ENCODE results near the gene TUBA4A. TPM values are rescaled to one million over a fixed set of nuclear protein-coding genes. Genes with fewer than 3 reads are reported as not detected.

The TUBA4A gene
- total RNA-seq, 1 donor from 2014 or later: 84.3 TPM

DNA sequence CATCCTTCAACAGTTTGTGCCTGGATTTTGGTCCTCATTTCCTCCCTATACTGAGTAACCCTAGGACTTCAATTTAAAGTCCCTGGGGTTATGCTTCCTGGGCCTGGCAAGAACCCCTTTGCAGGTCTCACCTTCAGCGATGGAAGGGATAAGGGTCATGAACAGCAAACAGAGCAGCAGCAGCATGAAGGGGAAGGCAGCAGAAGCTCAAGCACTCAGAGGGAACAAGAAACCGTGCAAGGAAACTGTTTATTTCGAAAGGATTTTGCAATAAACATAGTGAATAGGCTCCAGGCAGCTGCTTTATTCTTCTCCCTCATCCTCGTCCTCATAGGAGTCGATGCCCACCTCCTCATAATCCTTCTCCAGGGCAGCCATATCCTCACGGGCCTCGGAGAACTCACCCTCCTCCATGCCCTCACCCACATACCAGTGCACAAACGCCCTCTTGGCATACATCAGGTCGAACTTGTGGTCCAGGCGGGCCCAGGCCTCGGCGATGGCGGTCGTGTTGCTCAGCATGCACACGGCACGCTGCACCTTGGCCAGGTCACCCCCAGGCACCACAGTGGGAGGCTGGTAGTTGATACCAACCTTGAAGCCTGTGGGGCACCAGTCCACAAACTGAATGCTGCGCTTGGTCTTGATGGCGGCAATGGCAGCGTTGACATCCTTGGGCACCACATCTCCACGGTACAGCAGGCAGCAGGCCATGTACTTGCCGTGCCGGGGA, 3.5 kb downstream of the TUBA4A start:
- intact Hi-C loops (cut with DNase I): no loop called here
- ATAC-seq (ENCODE audit: poor library complexity) (no peak), DNase-seq (no peak)

DNA sequence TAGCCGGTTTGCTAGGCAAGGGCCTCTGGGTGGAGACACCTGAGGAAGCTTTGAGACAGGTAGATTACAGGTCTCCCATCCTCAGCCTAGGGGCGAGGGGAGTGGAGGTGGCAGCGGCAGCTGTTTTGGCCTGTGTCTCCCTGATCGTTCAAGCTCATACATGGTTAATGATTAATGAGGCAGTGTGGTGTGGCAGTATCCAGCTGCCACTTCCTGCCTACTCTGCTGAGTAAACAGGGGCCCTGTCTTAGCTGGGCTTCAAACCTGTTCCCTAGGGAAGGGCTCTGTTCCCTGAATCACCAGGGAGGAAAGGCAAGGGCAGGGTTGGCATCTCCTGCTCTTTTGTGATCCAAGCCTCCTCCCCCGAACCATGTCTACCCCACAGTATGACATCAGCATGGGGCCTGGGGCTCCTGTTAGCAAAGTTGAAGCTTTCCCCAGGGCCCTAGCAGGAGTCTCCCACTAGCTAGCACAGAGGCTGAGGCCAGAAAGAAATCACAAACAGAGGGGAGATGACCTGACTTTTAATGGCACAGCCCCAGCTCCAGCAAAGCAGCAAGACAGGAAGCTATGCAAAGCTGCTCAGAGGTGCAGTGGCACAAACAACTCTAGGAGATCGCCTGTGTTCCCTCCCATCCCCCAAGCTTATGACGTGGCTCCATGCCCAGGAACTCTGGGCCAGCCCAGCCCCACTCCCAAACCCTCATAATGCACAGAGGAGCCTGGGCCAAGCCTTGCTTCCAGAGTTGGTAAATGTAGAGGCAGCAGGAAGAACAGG, 4.3 kb downstream of the TUBA4A start:
- DNase-seq: peak; percentile 81
- intact Hi-C loops (cut with DNase I): no loop called here
- peak; percentile 42 for ATAC-seq (ENCODE audit: poor library complexity)

DNA sequence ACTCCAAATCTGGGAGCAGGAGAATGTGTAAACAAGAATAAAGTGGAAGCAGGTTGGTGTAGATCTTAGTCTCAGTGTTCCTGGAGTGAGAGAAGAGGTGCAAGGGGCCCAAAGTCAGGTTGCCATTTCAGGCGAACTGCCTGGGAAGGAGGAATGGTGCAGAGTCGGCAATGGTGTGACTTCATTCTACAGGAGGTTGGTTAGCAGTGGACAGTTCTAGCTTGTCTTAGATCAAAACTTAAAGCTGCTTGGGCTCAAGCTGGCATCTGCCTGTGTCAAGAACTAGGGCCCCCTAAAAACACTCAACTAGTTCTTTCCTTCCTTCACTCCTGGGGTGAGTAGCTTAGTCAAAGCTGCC, 4.9 kb downstream of the TUBA4A start:
- intact Hi-C loops (cut with DNase I): no loop called here
- no peak for ATAC-seq (ENCODE audit: poor library complexity)
- no peak for DNase-seq

DNA sequence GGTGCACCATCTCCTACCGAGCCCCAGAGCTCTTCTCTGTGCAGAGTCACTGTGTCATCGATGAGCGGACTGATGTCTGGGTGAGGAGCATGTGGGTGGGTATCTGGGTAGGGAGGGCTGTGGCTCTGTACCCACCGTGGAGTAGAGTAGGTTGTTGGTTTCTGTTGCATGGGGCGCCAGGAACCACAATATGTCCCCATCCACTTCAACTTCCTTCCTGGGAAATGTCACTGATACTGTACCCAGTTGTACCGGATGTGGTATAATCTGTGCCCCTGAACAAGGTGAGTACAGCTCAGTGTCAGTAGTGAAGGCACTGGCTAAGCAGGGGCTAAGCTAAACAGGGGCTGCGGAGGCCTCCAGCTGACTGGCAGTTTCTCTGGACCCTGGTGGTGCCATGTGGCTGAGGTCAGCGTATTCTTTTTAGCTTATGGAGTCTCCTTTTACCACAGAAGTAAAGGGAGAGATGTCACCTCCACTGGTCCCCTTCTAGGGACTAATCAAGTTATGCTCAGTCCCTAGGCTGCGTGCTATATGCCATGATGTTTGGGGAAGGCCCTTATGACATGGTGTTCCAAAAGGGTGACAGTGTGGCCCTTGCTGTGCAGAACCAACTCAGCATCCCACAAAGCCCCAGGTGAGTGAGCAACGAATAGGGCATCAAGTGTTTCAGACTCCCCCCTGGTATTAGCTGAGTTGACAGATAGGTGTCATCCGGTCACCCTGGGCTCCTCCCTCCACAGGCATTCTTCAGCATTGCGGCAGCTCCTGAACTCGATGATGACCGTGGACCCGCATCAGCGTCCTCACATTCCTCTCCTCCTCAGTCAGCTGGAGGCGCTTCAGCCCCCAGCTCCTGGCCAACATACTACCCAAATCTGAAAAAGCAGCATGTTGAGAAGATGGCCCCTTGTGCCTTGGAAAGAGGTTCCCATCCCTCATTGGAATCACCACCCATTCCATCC, 5.8 kb downstream of the TUBA4A start:
- ATAC-seq (ENCODE audit: poor library complexity) (no peak), DNase-seq (no peak)
- intact Hi-C loops (cut with DNase I): no loop called here

DNA sequence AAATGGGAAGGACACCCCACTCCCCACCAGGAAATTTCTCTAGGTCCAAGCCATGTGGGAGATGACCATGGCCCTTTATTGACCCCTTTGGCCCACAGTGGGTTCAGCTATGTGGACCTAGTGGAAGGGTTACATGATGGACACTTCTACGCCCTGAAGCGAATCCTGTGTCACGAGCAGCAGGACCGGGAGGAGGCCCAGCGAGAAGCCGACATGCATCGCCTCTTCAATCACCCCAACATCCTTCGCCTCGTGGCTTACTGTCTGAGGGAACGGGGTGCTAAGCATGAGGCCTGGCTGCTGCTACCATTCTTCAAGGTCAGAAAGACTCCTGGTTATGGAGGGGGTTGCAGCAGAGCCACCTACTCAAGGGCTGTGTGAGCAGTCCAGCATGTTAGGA, 7.2 kb downstream of the TUBA4A start:
- no peak for DNase-seq
- intact Hi-C loops (cut with DNase I): no loop called here
- no peak for ATAC-seq (ENCODE audit: poor library complexity)

DNA sequence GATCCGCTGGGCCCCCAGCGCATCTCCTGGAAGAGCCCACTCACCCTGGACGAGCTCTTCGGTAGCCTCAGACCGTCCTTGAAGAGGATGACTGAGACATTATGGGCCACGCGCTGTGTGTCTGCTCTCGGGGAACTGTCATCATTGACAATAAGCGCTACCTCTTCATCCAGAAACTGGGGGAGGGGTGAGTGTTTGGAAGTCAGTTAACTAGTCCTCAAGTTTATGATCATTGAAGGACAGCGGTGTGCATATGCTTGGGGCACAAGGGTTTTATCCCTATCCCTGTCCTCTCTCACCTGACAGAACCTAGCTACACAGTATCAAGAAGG, 7.9 kb downstream of the TUBA4A start:
- ATAC-seq (ENCODE audit: poor library complexity) (no peak), DNase-seq (no peak)
- intact Hi-C loops (cut with DNase I): no loop called here

DNA sequence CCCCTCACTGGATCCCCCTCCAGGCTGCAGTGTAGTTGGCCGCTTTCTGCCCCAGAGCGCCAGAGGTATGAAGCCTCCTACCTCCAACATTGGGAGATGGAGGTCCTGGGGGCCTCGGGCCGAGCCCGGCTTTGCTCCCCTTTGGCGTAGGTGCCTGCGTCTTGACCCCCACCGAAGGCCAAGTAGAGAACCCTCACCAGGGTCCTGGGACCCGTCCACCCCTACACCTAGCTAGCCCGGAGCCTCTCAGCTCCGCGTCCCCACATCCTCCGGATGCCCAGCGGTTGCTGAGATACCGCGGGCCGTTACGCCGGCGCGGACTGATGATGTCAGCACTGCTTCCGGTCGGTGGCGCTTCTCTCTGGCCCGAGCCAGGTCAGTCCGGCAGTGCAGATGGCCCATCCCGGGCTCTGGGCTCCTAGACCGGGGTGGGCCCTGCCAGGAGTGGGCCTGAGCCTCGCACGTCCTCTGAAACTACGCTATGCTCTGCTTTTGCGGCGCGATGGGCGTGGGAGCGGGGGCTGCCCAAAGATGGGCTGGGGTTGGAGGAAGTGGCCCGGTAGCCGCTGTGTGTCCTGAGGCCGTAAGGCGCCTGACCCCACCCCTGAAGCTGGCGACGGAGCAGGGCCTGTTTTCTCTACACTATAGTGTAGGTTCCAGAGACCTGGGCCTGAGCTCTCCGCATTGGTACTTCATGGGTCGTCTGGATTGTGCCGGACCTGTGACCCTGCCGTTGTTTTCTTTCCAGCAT, 8.4 kb downstream of the TUBA4A start, which contains the start of the genes GLB1L and STK16:
Gene GLB1L (minus strand): TSS at position 297 of the 751 bp plus-strand sequence. CDS start 1,871 bp downstream, outside the sequence.
Gene STK16 (plus strand): TSS at position 332 of the 751 bp plus-strand sequence. CDS start 521 bp downstream, outside the sequence.
- intact Hi-C loops (cut with DNase I): no loop called here

DNA sequence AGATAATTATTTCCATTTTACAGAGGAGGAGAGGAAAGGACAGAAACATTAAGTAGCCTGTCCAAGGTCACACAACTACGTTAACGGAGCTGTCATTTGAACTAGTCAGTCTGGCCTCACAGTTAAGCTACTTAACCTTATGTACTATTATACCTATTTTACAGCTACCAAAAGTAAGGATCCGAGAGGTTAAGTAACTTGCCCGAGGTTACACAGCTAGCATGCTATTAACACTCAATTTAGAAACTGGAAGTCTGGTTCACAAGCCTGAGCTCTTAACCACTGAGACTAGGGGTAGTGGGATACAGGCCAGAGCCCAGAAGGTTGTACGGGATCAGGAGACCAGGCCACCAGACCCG, 8.9 kb downstream of the TUBA4A start:
- ATAC-seq (ENCODE audit: poor library complexity) (no peak), DNase-seq (no peak)
- intact Hi-C loops (cut with DNase I): no loop called here

More for the DNA sequence above, 8.4 kb downstream of the TUBA4A start, which contains the start of the genes GLB1L and STK16:
- ATAC-seq (ENCODE audit: poor library complexity): peak; percentile 95
- DNase-seq: peak; percentile 97

DNA sequence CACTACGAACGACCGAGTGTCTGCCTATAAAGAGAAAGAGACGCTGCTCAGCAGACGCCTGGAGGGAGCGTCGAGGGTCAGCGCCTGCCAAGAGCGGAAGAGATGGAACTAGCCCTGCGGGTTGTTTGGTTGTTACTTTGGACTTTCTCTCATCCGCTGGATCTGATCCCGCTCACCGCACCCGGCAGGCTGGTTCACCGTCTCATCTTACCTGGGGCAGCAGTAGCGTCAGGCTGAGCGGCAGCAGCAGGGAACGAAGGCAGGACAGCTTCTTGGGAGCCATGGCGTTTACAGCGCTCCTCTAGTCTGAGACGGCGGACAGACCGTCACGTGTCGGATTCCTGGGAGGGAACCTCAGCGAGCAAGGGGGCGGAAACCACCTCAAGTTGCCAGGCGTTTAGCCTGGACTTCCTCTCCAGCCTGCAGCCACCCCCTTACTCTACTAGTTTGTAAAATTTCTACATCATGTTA, 10.4 kb downstream of the TUBA4A start:
- ATAC-seq (ENCODE audit: poor library complexity) (no peak), DNase-seq (peak; percentile 60)
- intact Hi-C loops (cut with DNase I): no loop called here

DNA sequence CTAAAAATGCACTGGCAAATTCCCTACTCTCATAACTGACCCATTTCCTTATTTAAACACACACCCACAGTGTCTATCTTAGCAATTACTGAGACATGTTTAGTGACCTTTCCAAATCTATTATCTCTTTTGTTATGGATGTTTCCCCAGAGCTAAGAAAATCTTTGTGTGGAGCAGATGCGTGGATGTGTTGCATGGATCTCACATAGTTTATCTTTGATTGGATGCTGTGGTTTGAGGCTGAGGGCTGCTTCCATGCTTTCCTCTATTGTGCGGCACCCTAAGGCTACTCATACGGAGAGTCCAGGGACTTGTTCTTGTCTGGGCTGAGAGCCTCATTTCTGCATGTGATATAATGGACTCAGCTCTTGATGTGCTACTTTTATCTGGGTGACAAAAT, 19.4 kb downstream of the TUBA4A start:
- intact Hi-C loops (cut with DNase I): no loop called here
- DNase-seq: no peak
- ATAC-seq (ENCODE audit: poor library complexity): no peak

DNA sequence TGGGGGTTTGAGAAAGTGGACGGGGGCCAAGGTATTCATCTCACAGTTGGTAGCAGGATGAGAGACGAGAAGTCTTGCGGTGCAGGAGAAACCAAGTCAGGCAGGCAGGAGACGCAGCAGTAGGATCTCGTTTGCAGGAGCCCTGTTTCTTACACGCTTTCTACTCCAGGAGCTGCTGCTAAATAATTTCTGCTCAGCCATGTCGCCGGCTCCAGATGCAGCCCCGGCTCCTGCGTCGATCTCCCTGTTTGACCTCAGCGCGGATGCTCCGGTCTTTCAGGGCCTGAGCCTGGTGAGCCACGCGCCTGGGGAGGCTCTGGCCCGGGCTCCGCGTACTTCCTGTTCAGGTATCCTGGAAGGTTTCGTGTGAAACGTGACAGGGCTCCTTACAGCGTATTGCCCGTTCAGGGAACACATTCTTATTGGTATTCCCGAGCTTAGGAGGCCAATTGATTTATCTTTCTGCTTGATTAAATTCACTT, 23.6 kb downstream of the TUBA4A start:
- intact Hi-C loops (cut with DNase I): no loop called here
- DNase-seq (peak; percentile 66), ATAC-seq (ENCODE audit: poor library complexity) (peak; percentile 7)

DNA sequence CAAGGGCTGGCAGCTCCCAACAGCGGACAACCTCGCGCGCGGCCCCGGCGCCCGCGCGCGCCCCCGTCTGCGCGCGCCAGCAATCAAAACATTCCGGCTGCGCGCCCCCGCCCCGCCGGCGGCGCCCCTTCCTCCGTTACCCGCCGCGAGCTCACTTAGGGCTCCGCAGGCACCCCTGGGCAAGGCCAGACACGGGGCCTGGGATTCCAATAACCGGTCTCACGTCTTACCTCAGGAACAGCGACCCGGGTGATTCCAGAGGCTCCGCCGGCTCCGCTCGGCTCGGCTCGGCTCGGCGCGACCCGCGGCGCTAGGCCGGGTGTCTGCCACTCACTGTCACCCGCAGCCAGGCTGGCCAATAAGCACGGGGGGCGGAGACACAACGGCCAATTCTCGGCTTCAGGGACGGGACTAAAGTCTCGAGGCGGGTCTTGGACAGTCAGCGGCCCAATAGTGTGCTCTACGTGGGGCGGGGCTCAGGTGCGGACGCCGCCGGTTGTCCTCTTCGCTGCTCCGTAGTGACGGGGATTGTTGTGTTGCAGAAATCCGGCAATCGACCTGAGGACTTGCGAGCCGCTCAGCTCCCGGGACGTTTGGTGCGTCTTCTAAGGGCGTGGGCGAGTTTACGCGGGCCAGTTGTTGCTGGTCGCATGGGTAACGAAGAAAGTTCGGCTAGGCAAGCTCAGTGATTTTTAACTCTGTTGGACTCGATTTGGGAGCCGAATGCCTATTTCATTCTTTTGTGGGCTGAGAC, 24.2 kb downstream of the TUBA4A start, which contains the start of the genes ANKZF1 and ATG9A:
Gene ANKZF1 (plus strand): TSS at position 502 of the 754 bp plus-strand sequence. CDS start 452 bp downstream, outside the sequence.
Gene ATG9A (minus strand): TSS at position 332 of the 754 bp plus-strand sequence. CDS start 1,612 bp downstream, outside the sequence.
- peak; percentile 99 for ATAC-seq (ENCODE audit: poor library complexity)
- intact Hi-C loops (cut with DNase I): no loop called here
- peak; percentile 99 for DNase-seq

DNA sequence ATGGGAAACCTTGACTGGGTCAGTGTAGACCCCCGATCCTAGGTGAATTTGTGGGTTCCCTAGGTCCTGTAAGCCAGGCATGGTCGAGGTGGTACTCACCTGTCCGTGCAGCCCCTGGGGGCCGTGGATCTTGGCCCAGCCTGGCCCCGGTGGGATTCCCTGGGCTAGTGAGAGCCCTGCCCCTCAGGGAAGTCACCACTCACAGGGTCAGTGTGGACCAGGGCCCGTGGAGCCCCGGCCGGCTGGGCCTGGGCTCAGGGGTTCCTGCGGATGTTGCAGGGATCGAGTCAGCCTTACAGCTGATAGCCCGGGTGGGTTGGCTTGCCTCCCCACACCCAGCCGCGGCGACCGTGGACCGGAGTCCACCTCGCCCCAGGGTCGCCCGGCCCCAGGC, 24.8 kb downstream of the TUBA4A start:
- intact Hi-C loops (cut with DNase I): no loop called here
- ATAC-seq (ENCODE audit: poor library complexity) (no peak), DNase-seq (no peak)

DNA sequence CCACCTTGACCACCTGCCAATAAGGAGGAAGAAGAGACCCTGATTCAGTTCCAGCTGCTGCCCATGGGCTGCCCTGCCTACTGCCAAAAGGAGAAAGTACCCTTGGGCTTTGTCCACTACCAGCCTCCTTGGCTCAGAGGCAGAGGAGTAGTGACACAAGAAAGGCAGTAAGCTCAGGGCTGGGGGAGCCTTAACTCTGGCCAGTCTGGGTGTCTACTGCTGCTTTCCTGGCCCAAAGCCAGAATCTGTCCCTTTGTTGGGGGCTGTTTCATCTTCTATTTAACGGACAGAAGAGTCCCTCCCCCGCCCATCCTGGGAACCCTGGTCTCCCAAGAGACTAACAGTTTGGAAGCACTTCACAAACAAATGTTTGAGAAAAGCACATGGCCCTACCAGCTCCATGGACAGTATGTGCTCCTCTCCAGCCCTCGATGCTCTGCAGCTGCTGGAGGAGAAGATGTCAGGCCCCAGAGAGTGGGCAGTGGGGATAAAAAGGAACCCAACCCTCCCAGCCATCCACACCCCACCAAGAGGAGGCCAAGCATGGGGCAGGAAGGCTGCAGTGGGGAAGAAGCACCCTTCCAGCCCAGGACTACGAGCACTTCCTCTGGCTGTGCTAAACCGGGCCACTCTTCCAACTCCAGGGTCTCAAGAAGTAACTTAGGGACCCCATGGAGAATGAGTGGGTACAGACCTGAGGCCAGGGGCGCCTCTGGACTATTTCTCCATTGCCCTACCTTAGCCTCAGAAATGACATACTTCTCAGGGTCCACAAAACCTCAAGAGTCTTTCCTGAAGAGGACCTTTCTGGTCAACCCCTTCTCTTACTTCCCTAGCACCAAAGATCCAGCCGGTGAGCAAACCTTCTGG, 25.4 kb downstream of the TUBA4A start:
- no peak for DNase-seq
- intact Hi-C loops (cut with DNase I): no loop called here
- ATAC-seq (ENCODE audit: poor library complexity): no peak

DNA sequence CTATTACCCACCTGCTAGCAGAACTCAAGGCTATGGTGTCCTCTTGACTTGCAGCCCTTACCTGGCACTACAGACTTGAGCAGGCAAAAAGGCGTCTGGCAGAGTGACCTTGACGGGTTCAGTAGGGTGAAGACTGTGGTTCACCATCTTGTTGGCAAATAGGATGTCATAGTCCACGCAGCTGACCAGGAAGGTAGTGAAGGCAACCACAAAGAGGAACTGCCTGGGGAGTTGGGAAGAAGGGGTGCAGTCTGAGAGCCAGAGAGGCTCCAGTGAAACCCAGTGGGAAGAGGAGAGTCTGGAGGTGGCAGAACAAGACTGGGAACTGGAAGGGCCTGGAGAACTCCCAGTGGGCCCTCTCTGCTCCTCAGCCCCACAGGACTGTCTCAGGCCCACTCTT, 28.4 kb downstream of the TUBA4A start:
- no peak for DNase-seq
- intact Hi-C loops (cut with DNase I): no loop called here
- ATAC-seq (ENCODE audit: poor library complexity): no peak

DNA sequence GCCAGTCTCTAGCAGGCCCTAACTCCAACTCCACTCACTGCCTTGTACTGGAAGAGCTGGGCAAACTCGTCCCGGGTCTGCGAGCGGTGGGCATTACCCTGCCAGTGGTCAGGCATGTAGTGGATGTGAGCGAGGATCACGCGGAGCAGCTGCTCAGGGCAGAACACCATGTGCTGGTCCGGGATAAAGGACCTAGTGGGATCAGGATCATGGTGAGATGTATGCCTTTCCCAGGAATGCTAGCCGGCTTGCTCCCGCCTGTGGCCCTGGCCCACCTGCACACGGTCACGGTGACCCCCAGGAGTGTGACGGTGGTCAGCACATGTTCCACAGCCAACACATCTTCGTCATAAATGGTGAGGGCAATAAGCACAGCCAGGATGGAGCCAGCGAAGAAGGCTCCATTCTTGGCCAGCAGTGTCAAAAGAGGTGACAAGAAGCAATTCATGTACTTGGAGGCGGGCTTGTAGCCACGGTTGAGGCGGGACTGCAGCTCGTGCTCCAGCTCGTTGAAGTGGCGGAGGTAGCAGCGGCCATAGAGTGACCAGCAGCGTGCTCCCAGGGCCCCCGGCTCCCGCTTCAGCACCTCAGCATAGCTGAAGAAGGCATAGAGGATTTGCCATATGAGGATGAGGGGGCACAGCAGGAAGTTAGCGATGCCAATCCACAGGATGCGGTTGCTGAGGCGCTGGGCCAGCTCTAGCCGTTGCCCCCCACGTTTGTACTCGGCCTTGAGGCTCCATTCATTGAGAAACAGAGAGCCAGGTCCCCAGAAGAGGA, 29.7 kb downstream of the TUBA4A start:
- ATAC-seq (ENCODE audit: poor library complexity) (no peak), DNase-seq (no peak)
- intact Hi-C loops (cut with DNase I): no loop called here

Data from Right ventricle myocardium superior (tissue), 1 donor.